ENCODE measurements around the gene TNFSF9. TPM values are rescaled to one million over a fixed set of nuclear protein-coding genes. Genes with fewer than 3 reads are reported as not detected.
"Not testable (repeated sequence)": the region's sequence is repeated elsewhere in the genome, so short reads cannot be mapped to it uniquely, and the experiment has no call there.

TNFSF9 gene
- polyA plus RNA-seq, 3 donors, result 0.26 to 0.42 (median 0.36) TPM

DNA sequence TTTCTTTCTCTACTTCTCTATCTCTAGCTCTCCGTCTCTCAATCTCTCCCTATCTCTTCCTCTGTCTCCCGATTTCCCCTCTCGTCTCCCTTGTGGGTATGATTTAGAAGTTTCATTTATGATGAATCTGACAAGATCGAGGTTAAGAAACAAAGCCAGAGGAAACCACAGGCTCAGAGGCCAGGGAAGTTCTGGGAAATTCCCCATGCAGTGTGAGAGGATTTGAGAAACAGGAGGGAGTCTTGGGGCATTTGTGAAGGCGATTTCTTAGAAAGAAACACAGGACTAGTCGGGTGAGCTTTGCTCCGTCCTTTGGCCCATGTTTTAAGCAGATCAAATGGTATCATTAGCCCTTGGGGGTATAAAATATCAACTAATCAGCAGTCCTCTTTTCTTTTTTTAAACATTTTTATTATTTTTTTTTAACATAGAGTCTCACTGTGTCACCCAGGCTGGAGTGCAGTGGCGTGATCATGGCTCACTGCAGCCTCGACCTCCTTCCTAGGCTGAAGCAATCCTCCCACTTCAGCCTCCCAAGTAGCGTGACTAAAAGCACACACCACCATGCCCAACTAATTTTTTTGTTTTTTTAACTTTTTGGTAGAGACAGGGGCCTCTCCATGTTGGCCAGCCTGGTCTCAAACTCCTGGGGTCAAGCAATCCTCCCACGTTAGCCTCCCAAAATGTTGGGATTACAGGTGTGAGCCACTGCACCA is 25.8 kb downstream of the TNFSF9 start:
- no peak for DNase-seq (ENCODE audit: extremely low read depth in 1 of 11, low read depth in 9 of 11, low spot score in 4 of 11)

DNA sequence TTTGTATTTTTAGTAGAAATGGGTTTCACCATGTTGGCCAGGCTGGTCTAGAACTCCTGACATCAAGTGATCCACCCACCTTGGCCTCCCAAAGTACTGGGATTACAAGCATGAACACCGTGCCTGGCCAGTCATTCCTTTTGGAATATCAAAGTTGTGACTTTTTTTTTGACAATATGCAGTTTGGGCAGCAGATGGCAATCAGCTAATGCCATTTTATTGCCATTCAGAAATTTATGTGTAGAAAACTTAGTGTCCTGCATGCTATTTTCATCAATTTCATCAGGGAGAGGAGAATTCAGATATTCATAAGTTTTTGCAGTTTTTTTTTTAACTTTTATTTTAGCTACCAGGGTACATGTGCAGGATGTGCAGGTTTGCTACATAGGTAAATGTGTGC is 31.6 kb downstream of the TNFSF9 start:
- DNase-seq (ENCODE audit: extremely low read depth in 1 of 11, low read depth in 9 of 11, low spot score in 4 of 11), result not testable (repeated sequence)

DNA sequence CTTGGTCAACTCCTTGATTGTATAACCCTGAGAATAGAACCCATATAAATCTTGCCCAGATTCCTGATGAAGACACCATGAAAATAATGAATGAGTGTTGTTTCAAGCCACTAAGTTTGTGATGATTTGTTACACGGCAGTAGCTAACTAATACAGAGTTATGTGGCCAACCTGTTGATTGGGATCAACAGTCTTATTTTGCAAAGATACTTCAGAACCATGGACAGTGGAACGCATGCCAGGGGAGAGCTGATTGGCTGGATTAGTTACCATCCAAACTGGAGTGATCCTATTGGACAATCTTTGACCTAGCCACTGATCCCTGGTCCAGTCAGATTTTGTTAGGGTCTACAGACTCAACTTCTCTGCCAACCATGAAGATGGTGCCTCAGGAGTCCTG is 33.6 kb downstream of the TNFSF9 start:
- DNase-seq (ENCODE audit: extremely low read depth in 1 of 11, low read depth in 9 of 11, low spot score in 4 of 11), result no peak

DNA sequence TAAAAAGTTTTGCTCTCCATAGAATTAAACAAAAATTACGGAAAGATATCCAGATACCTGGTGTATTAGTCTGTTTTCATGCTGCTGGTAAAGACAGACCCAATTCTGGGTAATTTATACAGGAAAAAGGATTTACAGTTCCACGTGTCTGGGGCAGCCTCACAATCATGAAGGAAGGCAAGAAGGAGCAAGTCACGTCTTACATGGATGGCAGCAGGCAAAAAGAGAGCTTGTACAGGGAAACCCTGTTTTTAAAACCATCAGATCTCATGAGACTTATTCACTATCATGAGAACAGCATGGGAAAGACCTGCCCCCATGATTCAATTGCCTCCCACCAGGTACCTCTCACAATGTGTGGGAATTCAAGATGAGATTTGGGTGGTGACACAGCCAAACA is 35.9 kb downstream of the TNFSF9 start:
- DNase-seq (ENCODE audit: extremely low read depth in 1 of 11, low read depth in 9 of 11, low spot score in 4 of 11), result not testable (repeated sequence)

DNA sequence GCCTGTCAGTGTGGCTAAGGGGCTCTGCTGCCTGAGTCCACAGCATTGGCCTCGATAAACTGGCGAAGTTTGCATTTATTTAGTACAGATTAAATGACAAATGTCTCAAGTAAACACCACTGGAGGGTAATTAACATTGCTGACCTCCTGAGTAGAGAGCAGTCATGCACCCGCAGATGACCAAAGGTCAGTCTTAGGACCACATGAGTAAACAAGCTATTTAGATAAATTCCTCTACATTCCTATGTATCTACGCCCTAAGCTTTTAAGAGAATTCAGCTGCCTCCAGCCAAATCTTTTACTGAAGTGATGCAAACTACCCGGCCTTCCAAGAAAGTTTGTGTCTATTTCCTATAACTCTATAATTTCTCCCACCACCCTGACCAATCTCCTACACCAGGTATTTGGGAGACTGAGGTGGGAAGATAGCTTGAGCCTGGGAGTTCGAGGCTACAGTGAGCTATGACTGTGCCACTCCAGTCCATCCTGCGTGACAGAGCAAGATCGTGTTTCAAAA is 37.2 kb downstream of the TNFSF9 start:
- DNase-seq (ENCODE audit: extremely low read depth in 1 of 11, low read depth in 9 of 11, low spot score in 4 of 11), result no peak

DNA sequence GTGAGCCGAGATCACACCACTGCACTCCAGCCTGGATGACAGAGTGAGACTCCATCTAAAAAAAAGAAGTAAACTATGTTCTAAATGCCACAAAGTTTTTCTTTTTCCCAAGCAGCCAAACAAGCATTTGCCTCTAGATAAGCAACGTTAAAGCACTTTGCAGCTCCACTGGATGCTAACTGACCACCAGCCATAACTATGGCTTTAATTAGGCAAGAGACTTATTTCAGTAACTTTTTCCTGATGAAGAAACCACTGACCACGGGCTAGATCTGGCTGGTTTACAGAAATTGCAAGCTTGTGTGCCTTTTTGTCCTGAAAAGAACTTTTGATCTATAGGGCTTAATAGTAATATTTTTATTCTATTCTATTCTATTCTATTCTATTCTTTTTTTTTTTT is 38.0 kb downstream of the TNFSF9 start:
- no peak for DNase-seq (ENCODE audit: extremely low read depth in 1 of 11, low read depth in 9 of 11, low spot score in 4 of 11)

DNA sequence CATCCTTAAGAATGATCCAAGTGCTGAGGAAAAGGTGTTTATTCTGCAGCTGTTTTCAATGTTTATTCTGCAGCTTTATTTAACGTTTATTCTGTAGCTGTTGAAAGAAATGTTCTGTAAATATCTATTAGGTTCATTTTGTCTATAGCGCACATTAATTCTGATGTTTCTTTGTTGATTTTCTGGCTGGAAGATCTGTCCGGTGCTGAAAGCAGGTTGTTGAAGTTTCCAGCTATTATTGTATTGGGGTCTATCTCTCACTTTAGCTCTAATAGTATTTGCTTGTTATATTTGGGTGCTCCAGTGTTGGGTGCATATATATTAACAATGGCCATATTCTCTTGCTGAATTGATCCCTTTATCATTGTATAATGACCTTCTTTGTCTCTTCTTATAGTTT is 39.9 kb downstream of the TNFSF9 start:
- no peak for DNase-seq (ENCODE audit: extremely low read depth in 1 of 11, low read depth in 9 of 11, low spot score in 4 of 11)

DNA sequence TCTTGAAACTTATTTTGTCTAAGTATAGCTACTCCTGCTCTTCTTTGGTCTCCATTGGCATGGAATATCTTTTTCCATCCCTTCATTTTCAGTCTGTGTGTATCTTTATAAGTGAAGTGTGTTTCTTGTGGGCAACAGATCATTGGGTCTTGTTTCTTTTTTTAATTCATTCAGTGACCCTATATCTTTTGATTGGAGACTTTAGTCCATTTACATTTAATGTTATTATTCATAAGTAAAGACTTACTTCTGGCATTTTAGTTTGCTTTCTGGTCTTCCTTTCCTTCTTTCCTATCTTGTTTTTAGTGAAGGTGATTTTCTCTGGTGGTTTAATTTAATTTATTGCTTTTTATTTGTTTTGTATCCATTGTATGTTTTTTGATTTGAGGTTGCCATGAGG is 40.3 kb downstream of the TNFSF9 start:
- no peak for DNase-seq (ENCODE audit: extremely low read depth in 1 of 11, low read depth in 9 of 11, low spot score in 4 of 11)

DNA sequence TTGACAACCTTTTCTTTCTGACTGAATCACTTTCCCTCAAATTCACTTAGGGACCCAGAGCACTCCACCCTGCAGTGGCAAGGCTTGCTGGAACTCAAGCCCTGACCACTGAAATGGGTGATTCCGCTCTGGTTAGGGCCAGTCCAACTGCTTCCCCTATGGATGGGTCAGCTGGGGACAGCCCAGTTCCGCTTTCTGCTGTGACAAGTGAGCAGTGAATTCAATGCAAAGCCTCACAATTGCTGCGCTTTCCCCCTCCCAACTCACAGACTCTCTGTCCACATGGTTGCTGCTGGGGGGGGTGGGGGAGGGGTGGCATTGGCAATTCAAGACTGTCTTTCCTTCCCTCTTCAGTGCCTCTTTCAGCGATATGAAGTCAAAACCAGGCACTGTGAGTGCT is 41.4 kb downstream of the TNFSF9 start:
- no peak for DNase-seq (ENCODE audit: extremely low read depth in 1 of 11, low read depth in 9 of 11, low spot score in 4 of 11)

DNA sequence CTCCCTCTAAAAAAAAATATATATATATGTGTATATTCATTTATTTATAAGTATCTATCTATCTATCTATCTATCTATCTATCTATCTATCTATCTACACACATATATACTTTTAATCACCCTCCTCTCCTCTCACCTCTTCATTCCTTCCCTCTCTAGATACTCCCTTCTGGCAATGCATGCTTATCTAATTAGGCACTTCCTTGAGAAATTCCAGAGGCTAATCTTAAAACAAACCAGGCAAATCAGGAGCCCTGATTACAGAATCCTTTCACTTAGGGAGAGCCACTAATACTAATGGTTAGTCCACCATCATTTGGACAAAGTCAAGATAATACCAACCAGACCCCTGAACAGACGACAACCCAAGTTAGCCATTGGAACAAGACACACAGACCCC is 42.5 kb downstream of the TNFSF9 start:
- no peak for DNase-seq (ENCODE audit: extremely low read depth in 1 of 11, low read depth in 9 of 11, low spot score in 4 of 11)

DNA sequence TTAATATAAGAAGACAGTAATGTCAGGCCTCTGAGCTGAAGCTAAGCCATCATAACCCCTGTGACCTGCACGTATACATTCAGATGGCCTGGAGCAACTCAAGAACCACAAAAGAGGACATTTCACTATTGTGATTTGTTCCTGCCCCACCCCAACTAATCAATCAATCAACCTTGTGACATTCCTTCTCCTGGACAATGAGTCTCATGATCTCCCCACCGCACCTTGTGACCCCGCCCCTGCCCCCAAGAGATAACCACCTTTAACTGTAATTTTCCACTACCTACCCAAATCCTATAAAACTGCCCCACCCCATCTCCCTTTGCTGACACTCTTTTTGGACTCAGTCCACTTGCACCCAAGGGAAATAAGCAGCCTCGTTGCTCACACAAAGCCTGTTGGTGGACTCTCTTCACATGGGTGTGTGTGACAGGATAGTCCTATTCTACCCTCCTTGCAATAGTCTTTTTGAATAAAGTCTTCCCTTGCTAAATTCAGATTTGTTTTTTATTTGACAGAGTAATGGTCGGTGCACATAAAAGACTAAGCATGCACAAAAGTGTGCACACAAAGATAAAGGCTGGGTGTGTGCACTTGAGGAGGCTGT is 46.1 kb downstream of the TNFSF9 start:
- no peak for DNase-seq (ENCODE audit: extremely low read depth in 1 of 11, low read depth in 9 of 11, low spot score in 4 of 11)

DNA sequence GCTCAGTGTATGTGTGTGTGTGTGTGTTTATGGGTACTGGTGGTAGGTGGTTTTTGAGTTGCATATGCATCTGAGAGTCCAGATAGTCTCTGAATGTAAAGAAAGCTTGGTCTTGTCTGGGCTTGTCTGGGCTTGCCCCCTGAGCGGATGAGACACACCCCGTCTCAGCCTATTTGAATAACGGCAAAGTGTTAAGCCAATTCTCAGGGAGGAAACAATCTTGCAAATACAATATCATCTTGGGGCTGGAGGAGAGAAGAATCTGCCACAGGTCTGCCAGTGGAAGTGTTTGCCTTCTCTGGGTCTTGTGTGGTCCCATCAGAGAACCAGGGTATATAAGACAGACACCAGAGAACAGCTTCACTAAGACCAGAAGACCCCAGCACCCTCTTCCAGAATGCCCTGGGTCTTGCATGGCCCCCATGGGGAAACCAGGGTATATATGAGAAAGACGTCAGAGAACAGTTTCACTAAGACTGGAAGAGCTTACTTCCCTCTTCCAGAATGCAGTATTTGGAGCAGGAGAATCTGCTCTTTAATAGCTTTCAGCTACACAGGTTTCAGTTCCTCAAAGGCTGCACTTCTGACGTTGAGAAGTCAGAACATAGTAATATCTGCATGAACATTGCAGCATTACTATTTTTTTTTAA is 46.8 kb downstream of the TNFSF9 start:
- no peak for DNase-seq (ENCODE audit: extremely low read depth in 1 of 11, low read depth in 9 of 11, low spot score in 4 of 11)

DNA sequence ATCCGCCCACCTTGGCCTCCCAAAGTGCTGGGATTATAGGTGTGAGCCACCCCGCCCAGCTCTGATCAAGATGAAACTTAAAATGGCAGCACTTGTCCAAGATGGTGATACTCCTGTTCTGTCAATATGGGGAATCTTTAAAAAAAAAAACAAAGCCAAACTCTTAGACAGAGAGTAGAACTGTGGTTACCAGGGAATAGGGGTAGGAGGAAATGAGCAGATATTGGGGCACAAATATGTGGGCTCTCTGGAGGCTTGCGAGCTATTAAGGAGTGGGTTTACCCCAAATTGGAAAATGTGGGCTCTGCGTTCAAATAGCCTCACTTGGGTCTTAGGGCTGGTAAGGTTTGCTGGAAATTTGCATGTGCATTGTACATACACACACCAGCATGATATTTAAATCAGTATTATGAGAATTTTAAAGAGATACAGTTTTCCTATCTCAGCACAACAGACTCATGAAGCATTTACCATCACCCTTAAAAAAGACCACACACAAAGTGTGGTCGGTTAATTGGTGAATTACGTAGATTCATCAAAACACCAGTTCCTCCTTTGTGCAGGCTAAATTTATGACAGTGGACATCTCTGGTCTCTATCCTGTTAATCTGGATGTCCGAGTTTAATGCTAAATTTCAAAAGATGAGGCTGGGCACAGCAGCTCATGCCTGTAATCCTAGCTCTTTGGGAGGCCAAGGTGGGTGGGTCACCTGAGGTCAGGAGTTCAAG is 48.8 kb downstream of the TNFSF9 start:
- no peak for DNase-seq (ENCODE audit: extremely low read depth in 1 of 11, low read depth in 9 of 11, low spot score in 4 of 11)

DNA sequence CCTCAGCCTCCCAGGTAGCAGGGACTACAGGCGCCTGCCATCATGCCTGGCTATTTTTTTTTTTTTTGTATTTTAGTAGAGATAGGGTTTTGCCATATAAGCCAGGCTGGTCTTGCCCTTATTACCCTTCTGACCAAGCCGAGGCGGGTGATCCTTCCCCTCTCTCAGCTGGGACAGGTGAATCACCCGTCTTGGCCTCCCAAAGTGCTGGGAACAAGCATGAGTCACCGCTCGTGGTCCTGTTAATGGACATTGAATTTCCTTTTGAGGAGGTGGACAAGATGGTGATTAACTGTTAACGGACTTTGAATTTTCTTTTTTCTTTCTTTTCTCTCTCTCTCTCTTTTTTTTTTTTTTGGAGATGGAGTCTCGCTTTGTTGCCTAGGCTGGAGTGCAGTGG is 49.5 kb downstream of the TNFSF9 start:
- no peak for DNase-seq (ENCODE audit: extremely low read depth in 1 of 11, low read depth in 9 of 11, low spot score in 4 of 11)

DNA sequence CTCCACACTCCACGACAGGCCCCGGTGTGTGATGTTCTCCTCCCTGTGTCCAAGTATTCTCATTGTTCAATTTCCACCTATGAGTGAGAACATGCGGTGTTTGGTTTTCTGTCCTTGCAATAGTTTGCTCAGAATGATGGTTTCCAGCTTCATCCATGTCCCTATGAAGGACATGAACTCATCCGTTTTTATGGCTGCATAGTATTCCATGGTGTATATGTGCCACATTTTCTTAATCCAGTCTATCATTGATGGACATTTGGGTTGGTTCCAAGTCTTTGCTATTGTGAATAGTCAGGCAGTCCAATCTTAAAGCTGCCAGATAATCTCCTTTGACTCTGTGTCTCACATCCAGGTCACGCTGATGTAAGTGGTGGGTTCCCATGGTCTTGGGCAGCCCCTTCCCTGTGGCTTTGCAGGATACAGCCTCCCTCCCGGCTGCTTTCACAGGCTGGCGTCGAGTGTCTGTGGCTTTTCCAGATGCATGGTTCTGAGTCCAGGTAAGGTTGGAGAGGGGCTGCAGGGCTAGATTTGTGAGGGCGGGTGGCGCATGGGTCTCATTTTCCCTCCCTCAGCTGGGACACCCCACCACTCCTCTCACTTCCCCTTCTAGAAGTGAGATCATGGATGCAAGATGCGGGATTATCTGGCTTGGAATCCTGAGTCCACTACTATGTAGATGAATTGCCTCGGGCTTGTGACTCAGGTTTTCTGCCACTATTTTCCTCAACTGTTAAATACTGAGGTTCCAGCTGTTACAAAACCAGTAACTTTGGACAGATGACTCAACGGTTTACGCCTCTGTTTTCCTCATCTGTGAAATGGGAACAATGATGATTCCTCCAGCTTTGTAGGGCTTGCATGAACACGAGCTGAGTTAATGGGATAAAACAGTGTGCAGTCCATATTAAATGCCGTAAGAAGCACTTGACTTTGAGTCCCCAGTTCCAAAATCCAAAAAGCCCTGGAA is 52.0 kb downstream of the TNFSF9 start:
- not testable (repeated sequence) for DNase-seq (ENCODE audit: extremely low read depth in 1 of 11, low read depth in 9 of 11, low spot score in 4 of 11)
